H1 (cell line): ENCODE measurements around the gene STX18. TPM values are rescaled to one million over a fixed set of nuclear protein-coding genes. Genes with fewer than 3 reads are reported as not detected.

Experiments used
- CTCF ChIA-PET: fragments of 300-600 bp; sonication (Branson Sonifier 250); formaldehyde crosslinking; loops from one replicate; lab custom pipeline; 2021; ENCODE audit not compliant: partially characterized antibody; lab: Charles Lee
- POLR2A ChIA-PET: fragments of 300-600 bp; sonication (Branson Sonifier 250); formaldehyde crosslinking; loops from one replicate; lab custom pipeline; 2021; ENCODE audit warnings: inconsistent platforms; ENCODE audit not compliant: partially characterized antibody; lab: Charles Lee
- DNase-seq, 2 experiments: peaks; one replicate each; pipeline versions ENCODE4 v3.0.0 to v3.0.0-alpha.2; 2010 to 2022; ENCODE audit warnings: low spot score in 2 of 2, low read depth in 1 of 2, mixed read lengths in 1 of 2
- FAIRE-seq: peaks from 2 replicates; lab custom pipeline; 2011; peaks lifted over from hg19 to GRCh38; lab: Jason Lieb, UNC
- H2AFZ ChIP-seq: 2 replicates; pipeline ENCODE4 v1.8.1; 2012; ENCODE audit warnings: low read length, inconsistent platforms
- H2AK5ac ChIP-seq: 2 replicates; pipeline ENCODE4 v1.6.1; 2013; ENCODE audit warnings: low read depth, low read length
- H2BK120ac ChIP-seq: replicated peaks from 2 replicates; pipeline ENCODE3; 2013; ENCODE audit warnings: low read depth, low read length, inconsistent platforms
- H2BK12ac ChIP-seq: 2 replicates; pipeline ENCODE4 v1.6.1; 2013; ENCODE audit warnings: low read depth, low read length
- H2BK15ac ChIP-seq: 2 replicates; pipeline ENCODE4 v1.6.1; 2013; ENCODE audit warnings: low read length
- H2BK20ac ChIP-seq: 2 replicates; pipeline ENCODE4 v1.6.1; 2013; ENCODE audit warnings: low read length
- H2BK5ac ChIP-seq: 2 replicates; pipeline ENCODE4 v1.6.1; 2013; ENCODE audit warnings: low read depth, low read length
- H3K14ac ChIP-seq: 2 replicates; pipeline ENCODE4 v1.6.1; 2013; ENCODE audit warnings: inconsistent platforms; ENCODE audit not compliant: insufficient read length
- H3K18ac ChIP-seq: 2 replicates; pipeline ENCODE4 v1.6.1; 2013; ENCODE audit warnings: low read length; ENCODE audit errors: extremely low read depth
- H3K23ac ChIP-seq: 2 replicates; pipeline ENCODE4 v1.6.1; 2013; ENCODE audit warnings: inconsistent platforms; ENCODE audit not compliant: insufficient read length
- H3K23me2 ChIP-seq: 2 replicates; pipeline ENCODE4 v1.6.1; 2013; ENCODE audit warnings: low read depth, low read length
- H3K27ac ChIP-seq: 2 replicates; pipeline ENCODE4 v1.6.1; 2011; ENCODE audit warnings: low read depth, low read length, inconsistent platforms
- H3K27me3 ChIP-seq, 4 experiments: replicated peaks in 1 of 4; 1 replicate in 1 of 4; 2 replicates in 3 of 4; pipeline versions ENCODE4 v1.6.1 to v1.8.1; 2011 to 2013; ENCODE audit warnings: low read length in 3 of 4, mild to moderate bottlenecking in 3 of 4, inconsistent platforms in 2 of 4, mixed read lengths in 2 of 4, moderate library complexity in 1 of 4; ENCODE audit not compliant: control insufficient read depth in 3 of 4, insufficient read depth in 3 of 4; ENCODE audit errors: extremely low read depth in 1 of 4
- H3K36me3 ChIP-seq, 4 experiments: 2 replicates each; pipeline versions ENCODE4 v1.6.1 to v1.8.1; 2011 to 2013; ENCODE audit warnings: mild to moderate bottlenecking in 4 of 4, low read length in 3 of 4, moderate library complexity in 2 of 4, control low read depth in 1 of 4, inconsistent platforms in 1 of 4; ENCODE audit not compliant: insufficient read depth in 4 of 4, control insufficient read depth in 2 of 4
- H3K4ac ChIP-seq: replicated peaks from 2 replicates; pipeline ENCODE3; 2013; ENCODE audit warnings: low read length, low read depth, mixed read lengths, inconsistent platforms; ENCODE audit not compliant: insufficient read length
- H3K4me1 ChIP-seq, 4 experiments: replicated peaks in 1 of 4; 1 replicate in 1 of 4; 2 replicates in 3 of 4; pipeline versions ENCODE4 v1.6.1 to v1.8.1; 2011 to 2013; ENCODE audit warnings: low read length in 3 of 4, inconsistent platforms in 2 of 4, mixed read lengths in 1 of 4; ENCODE audit not compliant: insufficient read depth in 4 of 4, control insufficient read depth in 3 of 4
- H3K4me2 ChIP-seq, 2 experiments: 2 replicates each; pipeline versions ENCODE4 v1.6.1 to v1.8.1; 2011 to 2013; ENCODE audit warnings: low read depth in 2 of 2, low read length in 2 of 2, control low read depth in 1 of 2, inconsistent platforms in 1 of 2, mild to moderate bottlenecking in 1 of 2; ENCODE audit not compliant: insufficient read depth in 1 of 2
- H3K4me3 ChIP-seq, 4 experiments: fragments of 200-600, 300-600 bp in 1 of 4; sonication (generic), shearing (Covaris generic), sonication (Bioruptor Twin) in 1 of 4; 2 replicates each; pipeline versions ENCODE4 v1.5.1 to v1.8.1; 2011 to 2016; ENCODE audit warnings: low read length in 4 of 4, low read depth in 3 of 4, control low read depth in 2 of 4, inconsistent platforms in 2 of 4, mild to moderate bottlenecking in 2 of 4, mixed read lengths in 1 of 4, moderate library complexity in 1 of 4; ENCODE audit not compliant: insufficient read depth in 2 of 4; ENCODE audit errors: extremely low read depth in 1 of 4
- H3K56ac ChIP-seq: replicated peaks from 2 replicates; pipeline ENCODE3; 2013; ENCODE audit warnings: low read depth, mild to moderate bottlenecking, mixed read lengths, low read length, inconsistent platforms; ENCODE audit not compliant: insufficient read length
- H3K79me1 ChIP-seq: 2 replicates; pipeline ENCODE4 v1.6.1; 2013; ENCODE audit warnings: low read depth, low read length, control low read depth
- H3K79me2 ChIP-seq, 2 experiments: 2 replicates each; pipeline versions ENCODE4 v1.6.1 to v1.8.1; 2012 to 2013; ENCODE audit warnings: low read length in 2 of 2, mild to moderate bottlenecking in 2 of 2, inconsistent platforms in 1 of 2; ENCODE audit not compliant: insufficient read depth in 2 of 2, control insufficient read depth in 1 of 2
- H3K9ac ChIP-seq, 4 experiments: replicated peaks in 1 of 4; 1 replicate in 1 of 4; 2 replicates in 3 of 4; pipeline versions ENCODE4 v1.6.1 to v1.8.1; 2011 to 2013; ENCODE audit warnings: low read depth in 3 of 4, low read length in 3 of 4, control low read depth in 2 of 4, mild to moderate bottlenecking in 2 of 4, moderate library complexity in 2 of 4, inconsistent platforms in 1 of 4; ENCODE audit errors: extremely low read depth in 1 of 4
- H3K9me3 ChIP-seq, 2 experiments: 2 replicates each; pipeline versions ENCODE4 v1.6.1 to v1.8.1; 2012 to 2013; ENCODE audit warnings: mild to moderate bottlenecking in 2 of 2, moderate library complexity in 2 of 2, control low read depth in 1 of 2, inconsistent platforms in 1 of 2, low read depth in 1 of 2, low read length in 1 of 2, mixed read lengths in 1 of 2; ENCODE audit not compliant: insufficient read depth in 2 of 2
- H4K20me1 ChIP-seq, 2 experiments: replicated peaks in 1 of 2; 2 replicates each; pipeline versions ENCODE3 to v1.8.1; 2011 to 2013; ENCODE audit warnings: inconsistent platforms in 2 of 2, low read length in 2 of 2, mild to moderate bottlenecking in 1 of 2; ENCODE audit not compliant: insufficient read depth in 2 of 2, control insufficient read depth in 1 of 2
- H4K5ac ChIP-seq: 2 replicates; pipeline ENCODE4 v1.6.1; 2013; ENCODE audit warnings: low read length, low read depth, mixed read lengths, inconsistent platforms; ENCODE audit not compliant: insufficient read length
- H4K8ac ChIP-seq: 2 replicates; pipeline ENCODE4 v1.8.0; 2013; ENCODE audit warnings: mild to moderate bottlenecking, moderate library complexity, low read length, inconsistent platforms; ENCODE audit not compliant: insufficient read depth; ENCODE audit errors: extremely low read depth
- H4K91ac ChIP-seq: replicated peaks from 2 replicates; pipeline ENCODE3; 2013; ENCODE audit warnings: low read length, mixed read lengths, inconsistent platforms; ENCODE audit not compliant: insufficient read length
- CBX8 ChIP-seq: fragments of 300-800, 300-1000 bp; sonication (generic); IDR thresholded peaks from 2 replicates; pipeline ENCODE4 v1.7.1; 2016; ENCODE audit warnings: low read depth, low read length, borderline replicate concordance
- RNF2 ChIP-seq: fragments of 200-900, 300-1000 bp; sonication (generic); IDR thresholded peaks from 2 replicates; pipeline ENCODE4 v1.7.1; 2016; ENCODE audit warnings: borderline replicate concordance, low read depth, mild to moderate bottlenecking, antibody characterized with exemption, low read length; ENCODE audit not compliant: poor library complexity, severe bottlenecking; ENCODE audit errors: missing control alignments
- SUZ12 ChIP-seq: fragments of 200-600 bp; sonication (generic); IDR thresholded peaks from 2 replicates; pipeline ENCODE4 v1.6.1; 2012; ENCODE audit warnings: mild to moderate bottlenecking, inconsistent platforms, low read length, moderate library complexity, mixed read lengths
- WGBS, 2 experiments: shearing (Covaris generic) in 1 of 2; methylation state at CpG; one replicate each; pipeline versions ENCODE4 v1.1.6 to v1.1.7; 2013 to 2015; ENCODE audit warnings: low lambda C conversion rate in 2 of 2, mixed read lengths in 2 of 2, inconsistent platforms in 1 of 2, low coverage in 1 of 2, missing lambda C conversion rate in 1 of 2; ENCODE audit not compliant: insufficient replicate concordance in 2 of 2, insufficient coverage in 1 of 2, insufficient read length in 1 of 2; ENCODE audit errors: extremely low coverage in 1 of 2, missing lambda C conversion rate in 1 of 2; 5-methylcytosine and 5-hydroxymethylcytosine counted together
- polyA plus RNA-seq, 7 experiments: library from polyadenylated mRNA; depleted of rRNA in 3 of 7; stranded (reverse) in 5 of 7; unstranded in 2 of 7; fragments of >200 nt in 5 of 7; fragments of 200-250 nt in 2 of 7; gene quantifications; 1 replicate in 5 of 7; 2 replicates in 1 of 7; 4 replicates in 1 of 7; pipeline versions ENCODE4 v1.2.1 to v1.2.3, GENCODE V29; 2011 to 2013; ENCODE audit warnings: missing spikeins in 2 of 7, mixed read lengths in 2 of 7
- total RNA-seq: library from RNA; stranded (reverse); fragmentation: NEBNext Ultra II Directional; extraction: Animal tissue kit (Norgen Biotek cat#: 25700); gene quantifications from 2 replicates; pipeline ENCODE4 v1.2.1, GENCODE V29; 2021
- TF ChIP-seq, protein P1 (sequence below), 3 experiments: IDR thresholded peaks; 1 replicate in 2 of 3; 2 replicates in 1 of 3; pipeline versions ENCODE4 v1.5.1 to v1.6.1; 2011; ENCODE audit warnings: low read length in 3 of 3, mild to moderate bottlenecking in 3 of 3, inconsistent platforms in 2 of 3, low read depth in 1 of 3, moderate library complexity in 1 of 3; ENCODE audit not compliant: insufficient read depth in 1 of 3; ENCODE audit errors: control extremely low read depth in 1 of 3
- TF ChIP-seq, protein P2 (sequence below): IDR thresholded peaks from 2 replicates; pipeline ENCODE4 v1.6.1; 2011; ENCODE audit warnings: low read length, improper control_type of control experiment

Gene STX18
- total and polyA plus RNA-seq, 2 of the 8 experiments (the other 6 are each of a cell fraction or from before 2014, with no cell fraction given), result 14.6 to 18.3 TPM

DNA sequence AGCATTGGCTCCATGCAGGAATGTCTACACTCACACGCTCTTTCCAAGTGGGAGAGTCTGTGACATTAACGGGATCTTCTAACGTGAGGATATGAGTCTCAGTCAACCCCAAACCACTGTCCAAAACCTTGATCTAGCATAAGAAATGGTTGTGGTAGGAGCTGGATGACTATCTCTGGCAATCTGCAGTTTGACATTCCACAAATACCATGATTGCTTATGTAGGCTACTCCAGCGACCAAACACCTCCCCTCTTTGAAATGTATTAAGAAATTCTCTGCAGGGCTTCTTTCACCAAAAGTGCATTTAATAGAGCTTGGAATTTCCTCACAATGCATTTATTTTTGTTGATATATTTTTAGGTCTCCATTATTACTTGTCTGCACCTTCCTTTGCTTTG, 14.1 kb upstream of the STX18 start:
- no peak overlapping the region for H2AK5ac ChIP-seq

More for the DNA sequence above, 14.1 kb upstream of the STX18 start:
- Histone ChIP-seq H3K4ac (no peak overlapping the region), H3K27ac (no peak overlapping the region), H3K18ac (no peak overlapping the region), H3K9me3 (no peaks in the 10 kb centered on the region), H3K23ac (no peak overlapping the region), H3K9ac (no peak overlapping the region), H3K56ac (no peak overlapping the region), H4K20me1 (peaks cover 0 to 3% of the 10 kb centered on the region in 2 experiments), H2AFZ (no peak overlapping the region), H3K4me3 (no peak overlapping the region), H4K8ac (no peak overlapping the region), H2BK12ac (no peak overlapping the region), H4K5ac (no peak overlapping the region), H3K4me2 (no peak overlapping the region; a peak in 1 of 4 replicates), H2BK20ac (no peak overlapping the region), H3K79me2 (no peaks in the 10 kb centered on the region), H2BK15ac (no peak overlapping the region), H4K91ac (no peak overlapping the region), H3K23me2 (no peaks in the 10 kb centered on the region), H2BK120ac (no peak overlapping the region), H3K4me1 (peaks cover 0 to 4% (median 1%) of the 10 kb centered on the region in 4 experiments; a peak in 2 of 7 replicates), H3K79me1 (no peaks in the 10 kb centered on the region), H3K14ac (no peak overlapping the region), H3K27me3 (no peaks in the 10 kb centered on the region), H3K36me3 (peaks cover 0 to 21% (median 3%) of the 10 kb centered on the region in 4 experiments; a peak in 4 of 8 replicates), H2BK5ac (no peak overlapping the region)
- FAIRE-seq (no peak), DNase-seq (no peak)
- WGBS, 2 experiments, result 81% methylated on average over 4 of the region's 4 CpGs; no CpG with 5 or more reads in 1 of the 2 experiments
- ChIA-PET POLR2A (interaction anchor here (1.6 to 2.6 kb wide), 3 partner anchors 11 to 14 kb away, joined by 4 to 12 read pairs (median 9); partner anchors contain the start of gene STX18), CTCF (interaction anchor here (1.0 to 3.6 kb wide), 6 partner anchors 8 to 325 kb away, joined by 3 to 22 read pairs (median 6); partner anchors contain the start of gene STX18)
- TF ChIP-seq, protein P1, sequence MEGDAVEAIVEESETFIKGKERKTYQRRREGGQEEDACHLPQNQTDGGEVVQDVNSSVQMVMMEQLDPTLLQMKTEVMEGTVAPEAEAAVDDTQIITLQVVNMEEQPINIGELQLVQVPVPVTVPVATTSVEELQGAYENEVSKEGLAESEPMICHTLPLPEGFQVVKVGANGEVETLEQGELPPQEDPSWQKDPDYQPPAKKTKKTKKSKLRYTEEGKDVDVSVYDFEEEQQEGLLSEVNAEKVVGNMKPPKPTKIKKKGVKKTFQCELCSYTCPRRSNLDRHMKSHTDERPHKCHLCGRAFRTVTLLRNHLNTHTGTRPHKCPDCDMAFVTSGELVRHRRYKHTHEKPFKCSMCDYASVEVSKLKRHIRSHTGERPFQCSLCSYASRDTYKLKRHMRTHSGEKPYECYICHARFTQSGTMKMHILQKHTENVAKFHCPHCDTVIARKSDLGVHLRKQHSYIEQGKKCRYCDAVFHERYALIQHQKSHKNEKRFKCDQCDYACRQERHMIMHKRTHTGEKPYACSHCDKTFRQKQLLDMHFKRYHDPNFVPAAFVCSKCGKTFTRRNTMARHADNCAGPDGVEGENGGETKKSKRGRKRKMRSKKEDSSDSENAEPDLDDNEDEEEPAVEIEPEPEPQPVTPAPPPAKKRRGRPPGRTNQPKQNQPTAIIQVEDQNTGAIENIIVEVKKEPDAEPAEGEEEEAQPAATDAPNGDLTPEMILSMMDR (IDR thresholded peaks at IDR 0.05; ENCODE audit: control extremely low read depth in 1 of 3, insufficient read depth in 1 of 3, low read depth in 1 of 3, low read length in 3 of 3), result no peak
- TF ChIP-seq CBX8, result no peak
- TF ChIP-seq, protein P2, sequence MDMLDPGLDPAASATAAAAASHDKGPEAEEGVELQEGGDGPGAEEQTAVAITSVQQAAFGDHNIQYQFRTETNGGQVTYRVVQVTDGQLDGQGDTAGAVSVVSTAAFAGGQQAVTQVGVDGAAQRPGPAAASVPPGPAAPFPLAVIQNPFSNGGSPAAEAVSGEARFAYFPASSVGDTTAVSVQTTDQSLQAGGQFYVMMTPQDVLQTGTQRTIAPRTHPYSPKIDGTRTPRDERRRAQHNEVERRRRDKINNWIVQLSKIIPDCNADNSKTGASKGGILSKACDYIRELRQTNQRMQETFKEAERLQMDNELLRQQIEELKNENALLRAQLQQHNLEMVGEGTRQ, result no peak
- no peak for TF ChIP-seq SUZ12
- TF ChIP-seq RNF2, result no peak
- TF ChIP-seq, all 59 proteins: peak for 0
